GM21529 (cell line): ENCODE measurements around the gene DBNDD1.

Experiments used
- ATAC-seq: cut with Tn5 transposase; IDR thresholded peaks from one replicate; pipeline ENCODE4 v1.9.1; 2021; ENCODE audit not compliant: unreplicated experiment

DBNDD1 gene

DNA sequence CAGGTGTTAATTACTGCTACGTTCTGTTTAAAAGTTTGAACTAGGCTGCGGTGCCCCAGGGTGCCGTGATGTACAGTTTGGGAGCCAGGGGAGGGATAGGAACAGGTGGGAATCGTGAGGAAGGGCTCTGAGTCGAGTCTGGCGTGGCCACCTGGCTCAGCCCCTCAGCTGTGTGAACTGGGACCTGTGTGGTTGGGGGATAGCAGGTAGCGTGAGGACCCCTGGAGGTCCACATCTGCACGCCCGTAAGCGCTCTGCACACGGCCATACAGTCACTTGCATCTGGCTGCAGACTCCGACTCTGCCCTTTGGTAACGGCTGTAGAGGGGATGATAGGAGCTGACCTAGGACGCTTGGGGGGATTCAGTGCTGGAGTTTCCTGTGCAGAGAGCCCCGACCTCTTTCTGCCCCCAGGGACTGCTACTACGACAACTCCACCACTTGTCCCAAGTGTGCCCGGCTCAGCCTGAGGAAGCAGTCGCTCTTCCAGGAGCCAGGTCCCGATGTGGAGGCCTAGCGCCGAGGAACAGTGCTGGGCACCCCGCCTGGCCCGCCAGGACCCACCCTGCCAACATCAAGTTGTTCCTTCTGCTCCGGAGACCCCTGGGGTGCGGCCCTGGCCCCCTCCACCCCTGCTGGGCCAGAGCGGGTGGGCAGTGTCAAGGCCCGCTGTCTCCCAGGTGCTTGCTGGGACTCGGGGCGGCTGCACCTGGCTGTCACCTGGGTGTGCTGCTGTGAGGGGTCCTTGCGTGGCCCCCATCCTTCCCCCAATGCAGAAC is 53.6 kb downstream of the DBNDD1 start:
- ATAC-seq: no peak

DNA sequence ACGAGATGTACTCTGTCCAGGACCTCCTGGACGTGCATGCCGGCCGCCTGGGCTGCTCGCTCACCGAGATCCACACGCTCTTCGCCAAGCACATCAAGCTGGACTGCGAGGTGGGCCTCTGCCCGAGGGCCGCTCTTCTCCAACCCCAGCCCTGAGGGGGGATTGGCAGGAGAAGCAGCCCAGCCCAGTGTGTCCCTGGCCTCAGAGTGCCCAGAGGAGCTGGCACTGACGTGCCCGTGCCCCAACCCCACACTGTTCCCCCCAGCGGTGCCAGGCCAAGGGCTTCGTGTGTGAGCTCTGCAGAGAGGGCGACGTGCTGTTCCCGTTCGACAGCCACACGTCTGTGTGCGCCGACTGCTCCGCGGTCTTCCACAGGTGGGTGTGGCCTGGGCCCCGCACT is 55.1 kb downstream of the DBNDD1 start:
- no peak for ATAC-seq

DNA sequence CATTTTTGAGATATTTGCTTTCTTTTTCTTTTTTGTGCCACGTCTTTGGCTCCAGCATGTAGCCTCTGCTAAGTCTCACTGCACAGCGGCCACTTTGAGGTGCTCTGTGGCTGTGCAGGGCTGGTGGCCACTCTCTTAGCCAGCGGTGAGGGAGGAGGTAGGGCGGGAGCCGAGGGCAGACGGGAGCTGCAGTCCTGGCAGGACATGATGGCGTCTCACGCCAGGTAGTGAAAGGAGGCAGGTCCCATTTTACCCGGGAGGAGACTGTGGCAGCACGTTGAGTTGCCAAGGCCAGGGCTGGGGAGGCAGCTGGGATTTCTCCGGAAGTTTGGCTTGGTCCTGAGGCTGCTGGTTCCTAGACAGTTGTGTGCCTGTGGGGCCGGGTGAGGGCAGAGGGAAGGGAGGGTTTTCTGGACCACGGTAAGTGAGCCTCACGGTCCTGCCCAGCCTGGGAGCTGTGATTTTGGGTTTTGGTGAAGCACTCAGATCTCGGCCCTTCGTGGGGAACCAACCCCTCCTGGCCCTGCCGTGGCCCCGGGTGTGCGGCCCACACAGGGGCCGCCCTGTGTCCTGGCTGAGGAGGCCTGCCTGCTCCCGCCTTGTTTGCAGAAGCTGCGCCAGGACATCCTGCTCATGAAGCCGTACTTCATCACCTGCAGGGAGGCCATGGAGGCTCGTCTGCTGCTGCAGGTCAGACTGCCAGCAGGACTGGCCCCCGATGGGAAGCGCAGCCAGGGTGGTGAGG is 56.3 kb downstream of the DBNDD1 start:
- ATAC-seq: no peak

DNA sequence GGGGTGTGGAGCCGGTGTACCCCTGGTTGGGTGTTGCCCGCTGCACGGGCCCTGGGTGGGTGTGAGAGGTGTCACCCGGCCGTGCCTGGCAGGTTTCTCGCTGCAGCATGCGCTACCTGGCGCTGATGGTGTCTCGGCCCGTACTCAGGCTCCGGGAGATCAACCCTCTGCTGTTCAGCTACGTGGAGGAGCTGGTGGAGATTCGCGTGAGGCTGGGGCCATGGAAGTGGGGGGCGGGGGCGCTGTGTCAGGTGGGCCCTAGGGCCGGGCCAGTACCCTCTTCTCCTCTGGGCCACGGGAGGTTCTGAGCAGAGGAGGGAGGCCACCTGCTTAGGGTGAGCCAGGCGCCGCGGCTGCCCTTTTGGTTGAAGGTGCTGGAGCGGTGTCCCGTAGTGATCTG is 57.3 kb downstream of the DBNDD1 start:
- no peak for ATAC-seq

DNA sequence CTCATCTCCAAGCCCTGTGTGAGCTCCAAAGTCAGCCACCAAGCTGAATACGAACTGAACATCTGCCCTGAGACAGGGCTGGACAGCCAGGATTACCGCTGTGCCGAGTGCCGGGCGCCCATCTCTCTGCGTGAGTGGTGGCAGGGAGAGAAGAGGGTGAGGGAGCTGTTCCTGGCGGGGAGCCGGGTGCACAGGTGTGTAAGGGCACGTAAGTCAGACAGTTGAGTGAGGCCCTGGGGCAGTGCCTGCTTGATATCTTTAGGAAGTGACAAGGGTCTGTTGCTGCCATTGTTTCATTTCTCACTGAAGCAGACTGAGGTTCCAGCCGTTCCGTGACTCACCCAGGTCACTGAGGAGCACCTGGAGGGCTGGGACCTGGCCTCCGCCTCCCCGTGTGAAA is 58.3 kb downstream of the DBNDD1 start:
- no peak for ATAC-seq

DNA sequence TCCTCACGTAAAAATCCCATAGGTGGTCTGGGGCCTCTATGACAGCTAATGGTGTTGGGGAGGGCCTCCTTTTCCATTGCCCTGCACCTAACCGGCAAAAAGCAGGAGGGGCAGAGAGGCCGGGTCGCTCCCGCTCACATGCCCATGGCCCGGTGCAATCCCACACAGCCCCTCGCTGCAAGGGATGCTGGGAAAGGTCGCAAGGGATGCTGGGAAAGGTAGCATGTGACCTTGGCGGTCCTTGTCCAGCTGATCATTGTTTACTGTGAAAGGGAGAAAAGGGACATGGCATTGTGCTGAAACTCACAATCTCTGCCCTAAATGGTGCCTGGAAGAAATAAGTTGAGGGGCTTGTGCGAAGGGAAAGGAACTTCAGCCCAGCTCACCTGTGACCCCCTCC is 60.7 kb downstream of the DBNDD1 start:
- ATAC-seq: no peak

DNA sequence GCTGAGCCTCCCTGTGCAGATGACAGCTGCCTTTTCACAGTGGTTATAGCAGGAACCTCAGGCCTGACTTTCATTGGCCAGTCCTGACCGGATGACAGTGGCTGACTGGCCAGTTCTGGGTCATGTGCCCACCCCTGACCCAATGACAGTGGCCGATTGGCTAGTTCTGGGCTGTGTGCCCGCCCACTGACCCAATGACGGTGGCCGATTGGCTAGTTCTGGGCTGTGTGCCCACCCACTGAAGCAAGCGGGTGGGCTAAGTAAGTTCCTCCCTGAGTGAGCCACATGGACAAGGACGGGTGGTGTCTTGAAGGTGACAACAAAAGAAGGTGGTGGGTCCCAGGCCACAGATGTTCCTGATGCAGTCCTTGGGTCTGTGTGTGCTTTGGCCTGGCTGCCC is 61.2 kb downstream of the DBNDD1 start:
- ATAC-seq: no peak

DNA sequence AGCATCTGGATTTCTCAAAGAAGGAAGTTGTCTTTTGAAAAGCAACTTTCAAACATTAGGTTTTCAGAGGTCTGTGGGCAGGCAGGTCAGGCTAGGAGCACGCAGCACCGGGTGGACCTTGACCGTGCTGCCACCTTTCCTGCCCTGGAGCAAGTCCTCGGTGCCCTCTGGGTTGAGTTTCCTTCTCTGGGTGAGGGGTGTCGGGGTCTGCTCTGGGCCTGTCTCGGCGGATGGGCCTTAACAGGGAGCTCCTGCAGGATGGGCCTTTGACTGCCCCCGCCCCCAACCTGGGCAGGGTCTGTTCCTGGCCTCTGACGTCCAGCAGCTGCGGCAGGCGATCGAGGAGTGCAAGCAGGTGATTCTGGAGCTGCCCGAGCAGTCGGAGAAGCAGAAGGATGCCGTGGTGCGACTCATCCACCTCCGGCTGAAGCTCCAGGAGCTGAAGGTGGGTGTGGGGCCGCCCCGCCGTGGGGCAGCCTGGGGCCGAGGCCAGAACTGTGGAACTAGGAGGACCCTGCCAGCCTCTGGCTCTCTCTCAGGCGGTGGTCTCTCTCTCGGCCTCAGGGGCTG is 62.0 kb downstream of the DBNDD1 start:
- no peak for ATAC-seq

DNA sequence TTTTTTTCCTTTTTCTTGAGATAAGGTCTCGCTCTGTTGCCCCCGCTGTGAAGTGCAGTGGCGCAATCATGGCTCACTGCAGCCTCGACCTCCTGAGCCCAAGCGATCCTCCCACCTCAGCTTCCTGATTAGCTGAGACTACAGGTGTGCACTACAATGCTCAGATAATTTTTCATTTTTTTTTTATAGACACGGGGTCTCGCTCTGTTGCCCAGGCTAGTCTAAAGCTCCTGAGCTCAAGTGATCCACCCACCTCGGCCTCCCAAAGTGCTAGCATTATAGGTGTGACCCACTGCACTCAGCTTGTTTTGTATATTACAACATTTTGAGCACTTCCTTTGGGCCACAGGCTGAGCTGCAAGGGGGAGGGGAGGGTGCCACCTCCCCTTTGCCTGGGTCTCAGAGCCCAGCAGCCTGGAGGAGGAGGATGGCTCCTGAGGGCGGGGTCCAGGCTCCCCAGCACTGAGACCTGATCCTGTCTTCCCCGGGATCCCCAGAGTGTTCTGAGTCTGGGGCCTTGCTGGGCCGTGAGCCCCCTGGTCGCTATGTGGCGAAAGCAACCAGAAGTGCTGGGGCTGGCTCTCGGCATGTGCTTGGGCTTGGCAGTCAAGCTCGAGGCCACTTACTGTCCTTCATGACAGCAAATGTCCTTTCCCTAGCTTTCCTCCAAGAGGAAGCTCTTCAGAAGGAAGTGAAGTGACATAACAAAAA is 62.6 kb downstream of the DBNDD1 start:
- no peak for ATAC-seq

DNA sequence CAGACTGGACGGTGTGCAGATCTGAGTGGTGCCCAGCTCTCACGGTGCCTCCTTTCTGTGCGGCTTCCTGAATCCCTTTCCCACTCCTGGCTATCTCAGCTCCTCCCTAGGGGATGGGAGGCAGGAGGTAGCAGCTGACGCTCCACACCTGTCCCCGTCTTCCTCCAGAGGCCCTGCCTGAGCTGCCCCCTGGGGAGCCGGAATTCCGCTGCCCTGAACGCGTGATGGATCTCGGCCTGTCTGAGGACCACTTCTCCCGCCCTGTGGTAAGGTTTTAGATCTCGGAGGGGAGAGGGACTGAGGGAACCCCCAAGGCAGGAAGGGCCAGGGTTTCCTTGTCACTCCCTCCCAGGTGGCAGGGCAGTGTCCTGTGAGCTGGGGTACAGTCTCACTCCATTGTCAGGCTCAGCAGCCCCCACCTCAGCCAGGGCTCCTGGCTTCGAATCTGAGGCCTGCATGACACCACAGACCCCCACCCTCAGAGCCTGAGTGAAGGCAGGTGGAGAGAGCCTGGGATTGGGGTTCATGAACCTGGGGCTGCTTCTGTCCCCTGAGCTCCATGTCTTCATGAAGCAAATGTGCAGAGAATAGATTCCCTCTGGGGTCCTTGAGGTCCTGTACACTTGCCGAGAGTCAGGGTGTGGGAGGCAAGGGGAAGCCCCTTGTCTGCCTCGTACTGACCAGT is 64.1 kb downstream of the DBNDD1 start:
- no peak for ATAC-seq
